HL-60 (cell line): ENCODE results near the gene DNMT1.
A peak's percentile ranks its signal among the peaks of the same experiment; 100 is the strongest.

Experiments used
- DNase-seq, 2 experiments: peaks; one replicate each; pipeline ENCODE4 v3.0.0-alpha.2; 2010 to 2020; ENCODE audit warnings: low read depth in 1 of 2, low spot score in 1 of 2
- H3K27ac ChIP-seq: fragments of 250-450 bp; sonication (Bioruptor Pico); replicated peaks from 2 replicates; pipeline ENCODE4 v1.5.1; 2020; ENCODE audit warnings: mild to moderate bottlenecking, moderate library complexity
- H3K27me3 ChIP-seq: fragments of 250-450 bp; sonication (Bioruptor Pico); 2 replicates; pipeline ENCODE4 v1.5.1; 2021; ENCODE audit warnings: mild to moderate bottlenecking, moderate library complexity; ENCODE audit not compliant: insufficient read depth, poor library complexity, severe bottlenecking
- H3K4me3 ChIP-seq: replicated peaks from 2 replicates; pipeline ENCODE4 v1.5.1; 2011; ENCODE audit warnings: mild to moderate bottlenecking, control low read depth, low read length; ENCODE audit not compliant: insufficient read depth
- CTCF ChIP-seq: IDR thresholded peaks from one replicate; pipeline ENCODE4 v1.5.1; 2011; ENCODE audit warnings: low read length, control low read depth, inconsistent platforms; ENCODE audit not compliant: insufficient read depth
- GABPA ChIP-seq: IDR thresholded peaks from 2 replicates; pipeline ENCODE4 v1.6.1; 2012; ENCODE audit warnings: low read depth
- POLR2AphosphoS5 ChIP-seq: IDR thresholded peaks from 2 replicates; pipeline ENCODE4 v1.6.1; 2012; ENCODE audit warnings: low read depth
- REST ChIP-seq: IDR thresholded peaks from 2 replicates; pipeline ENCODE4 v1.6.1; 2012; ENCODE audit warnings: low read depth; ENCODE audit not compliant: insufficient replicate concordance
- SPI1 ChIP-seq: IDR thresholded peaks from 2 replicates; pipeline ENCODE4 v1.6.1; 2012; ENCODE audit warnings: low read depth, mild to moderate bottlenecking, borderline replicate concordance

The DNMT1 gene

GRCh38 chr19:10116866-10117616 is 77.7 kb downstream of the DNMT1 start:
- no peaks in the 10 kb centered on the region for H3K27me3 ChIP-seq
- no peak overlapping the region for H3K27ac ChIP-seq
- no peak overlapping the region for H3K4me3 ChIP-seq
- no peak for DNase-seq
- TF ChIP-seq POLR2AphosphoS5 (no peak; the same call in 1 of the 2 replicates), REST (no peak), SPI1 (no peak), GABPA (no peak), CTCF (no peak)

GRCh38 chr19:10116085-10116865 is 78.5 kb downstream of the DNMT1 start:
- no peaks in the 10 kb centered on the region for H3K27me3 ChIP-seq
- no peak overlapping the region for H3K4me3 ChIP-seq
- TF ChIP-seq SPI1 (no peak), GABPA (no peak), CTCF (no peak), REST (no peak), POLR2AphosphoS5 (no peak; the same call in 1 of the 2 replicates)
- no peak for DNase-seq
- no peak overlapping the region for H3K27ac ChIP-seq

GRCh38 chr19:10115392-10116084 is 79.2 kb downstream of the DNMT1 start:
- H3K27me3 ChIP-seq, result no peaks in the 10 kb centered on the region
- H3K27ac ChIP-seq, result no peak overlapping the region
- no peak overlapping the region for H3K4me3 ChIP-seq
- DNase-seq, result no peak
- TF ChIP-seq REST, result no peak
- TF ChIP-seq CTCF, result no peak
- TF ChIP-seq GABPA, result no peak
- TF ChIP-seq POLR2AphosphoS5, result peak; percentile 77
- no peak for TF ChIP-seq SPI1
